GM12878 (cell line): ENCODE results near the gene ISL2. TPM values are rescaled to one million over a fixed set of nuclear protein-coding genes. Genes with fewer than 3 reads are reported as not detected.

Experiments
- ATAC-seq: fragments of 200-7000 bp; cut with Tn5 transposase; 3 replicates; pipeline ENCODE4 v1.9.1; 2020; ENCODE audit warnings: mild to moderate bottlenecking, moderate library complexity
- BruUV-seq: library from RNA; stranded (reverse); fragments of 400-500 nt; replicated peaks from 2 replicates; lab custom pipeline; 2021; lab: Mats Ljungman, UMichigan
- CTCF ChIA-PET: fragments of 300-600 bp; sonication (Branson Sonifier 250); formaldehyde crosslinking; extraction: SDS; loops from one replicate; lab custom pipeline; 2021; ENCODE audit warnings: inconsistent platforms; lab: Yijun Ruan, JAX
- POLR2A ChIA-PET: fragments of 350-600 bp; formaldehyde crosslinking; extraction: SDS; loops from one replicate; lab custom pipeline; 2021; ENCODE audit warnings: inconsistent platforms; lab: Charles Lee
- RAD21 ChIA-PET: fragments of 300-600 bp; sonication (Branson Sonifier 250); formaldehyde crosslinking; loops from one replicate; lab custom pipeline; 2023; ENCODE audit warnings: antibody characterized with exemption; ENCODE audit not compliant: unreplicated experiment; lab: Charles Lee
- SMC1A ChIA-PET: fragments of 300-600 bp; sonication (Branson Sonifier 250); formaldehyde crosslinking; loops from one replicate; lab custom pipeline; 2023; ENCODE audit not compliant: unreplicated experiment, uncharacterized antibody; lab: Charles Lee
- DNase-seq: peaks from one replicate; pipeline ENCODE4 v3.0.0-alpha.2; 2011; ENCODE audit warnings: low read depth, low spot score
- FAIRE-seq: peaks from 3 replicates; lab custom pipeline; 2011; peaks lifted over from hg19 to GRCh38; lab: Jason Lieb, UNC
- H2AFZ ChIP-seq: 2 replicates; pipeline ENCODE4 v1.6.0; 2011; ENCODE audit warnings: low read depth, low read length, control low read depth; ENCODE audit not compliant: control insufficient read depth
- H3K27ac ChIP-seq: 2 replicates; pipeline ENCODE4 v1.5.1; 2011; ENCODE audit warnings: control low read depth; ENCODE audit not compliant: control insufficient read depth, insufficient read depth
- H3K27me3 ChIP-seq, 2 experiments: replicated peaks in 1 of 2; 2 replicates each; pipeline versions ENCODE4 v1.6.0 to v1.6.1; 2011; ENCODE audit warnings: low read length in 1 of 2; ENCODE audit not compliant: control insufficient read depth in 2 of 2, insufficient read depth in 2 of 2
- H3K36me3 ChIP-seq, 2 experiments: 2 replicates each; pipeline ENCODE4 v1.5.1; 2011; ENCODE audit warnings: low read length in 1 of 2; ENCODE audit not compliant: control insufficient read depth in 2 of 2, insufficient read depth in 2 of 2
- H3K4me1 ChIP-seq: 2 replicates; pipeline ENCODE4 v1.6.1; 2011; ENCODE audit warnings: mild to moderate bottlenecking, low read length, moderate library complexity, mixed read lengths; ENCODE audit not compliant: control insufficient read depth, insufficient read depth
- H3K4me2 ChIP-seq: 2 replicates; pipeline ENCODE4 v1.6.0; 2011; ENCODE audit warnings: control low read depth; ENCODE audit not compliant: control insufficient read depth, insufficient read depth
- H3K4me3 ChIP-seq: fragments of 200-600 bp; sonication (generic); 2 replicates; pipeline ENCODE4 v1.5.1; 2016
- H3K79me2 ChIP-seq: 2 replicates; pipeline ENCODE4 v1.6.0; 2011; ENCODE audit warnings: low read length; ENCODE audit not compliant: control insufficient read depth, insufficient read depth
- H3K9ac ChIP-seq: 2 replicates; pipeline ENCODE4 v1.8.0; 2011; ENCODE audit warnings: low read length, control low read depth, mixed read lengths; ENCODE audit not compliant: control insufficient read depth, insufficient read depth
- H3K9me3 ChIP-seq: replicated peaks from 3 replicates; pipeline ENCODE4 v1.5.1; 2011; ENCODE audit warnings: mild to moderate bottlenecking, low read length; ENCODE audit not compliant: control insufficient read depth, insufficient read depth
- H4K20me1 ChIP-seq: 2 replicates; pipeline ENCODE4 v1.6.0; 2011; ENCODE audit not compliant: control insufficient read depth, insufficient read depth
- BCLAF1 ChIP-seq: fragments of 450-650 bp; IDR thresholded peaks from 2 replicates; pipeline ENCODE4 v1.6.1; 2017; ENCODE audit warnings: antibody characterized with exemption, mild to moderate bottlenecking, moderate library complexity
- ELK1 ChIP-seq: IDR thresholded peaks from 2 replicates; pipeline ENCODE4 v1.6.1; 2012; ENCODE audit warnings: low read depth, low read length, improper control_type of control experiment
- IKZF2 ChIP-seq, 2 experiments: fragments of 450-650 bp; IDR thresholded peaks; 2 replicates each; pipeline ENCODE4 v1.6.1; 2017; ENCODE audit warnings: mild to moderate bottlenecking in 2 of 2, moderate library complexity in 2 of 2
- NBN ChIP-seq: fragments of 450-650 bp; IDR thresholded peaks from 2 replicates; pipeline ENCODE4 v1.6.1; 2016
- SPI1 ChIP-seq: IDR thresholded peaks from 2 replicates; pipeline ENCODE4 v1.6.1; 2011; ENCODE audit warnings: low read depth, mild to moderate bottlenecking, low read length, moderate library complexity, borderline replicate concordance; ENCODE audit not compliant: insufficient read depth
- TBL1XR1 ChIP-seq: IDR thresholded peaks from 2 replicates; pipeline ENCODE4 v1.6.1; 2012; ENCODE audit warnings: low read depth, low read length, improper control_type of control experiment
- ZBTB40 ChIP-seq: fragments of 450-650 bp; IDR thresholded peaks from 2 replicates; pipeline ENCODE4 v1.6.1; 2016; ENCODE audit warnings: mild to moderate bottlenecking, moderate library complexity, borderline replicate concordance
- WGBS: methylation state at CpG from one replicate; pipeline ENCODE4 v1.1.6; 2016; ENCODE audit warnings: low lambda C conversion rate; ENCODE audit not compliant: insufficient replicate concordance, insufficient coverage; ENCODE audit errors: missing lambda C conversion rate; 5-methylcytosine and 5-hydroxymethylcytosine counted together
- in situ Hi-C: fragments of 300-500 bp; cut with MboI; formaldehyde crosslinking; loops from 9 replicates; pipeline ENCODE4 v1.14.3; 2018; ENCODE audit warnings: mixed read lengths
- intact Hi-C: fragments of 100-400 bp; cut with micrococcal nuclease; formaldehyde crosslinking; loops from one replicate; pipeline ENCODE4 v1.14.2; 2022; ENCODE audit not compliant: unreplicated experiment
- polyA plus RNA-seq, 11 experiments: library from polyadenylated mRNA; depleted of rRNA in 4 of 11; unstranded in 6 of 11; stranded (reverse) in 5 of 11; fragments of >200 nt; fragmentation: Nextera tagmentation in 4 of 11; fragmentation: Illumina TruSeq in 1 of 11; extraction: Ambion mirVana in 4 of 11; extraction: Trizol in 1 of 11; gene quantifications; 1 replicate in 1 of 11; 2 replicates in 10 of 11; pipeline versions ENCODE4 v1.2.1 to v1.2.3, GENCODE V29; 2011 to 2016; ENCODE audit warnings: inconsistent platforms in 2 of 11, missing spikeins in 2 of 11, low read depth in 1 of 11
- total RNA-seq, 4 experiments: library from RNA; depleted of rRNA in 3 of 4; stranded (reverse); fragments of >200 nt in 3 of 4; fragmentation: Illumina TruSeq in 1 of 4; extraction: Trizol in 1 of 4; gene quantifications; 2 replicates each; pipeline versions ENCODE4 v1.2.1 to v1.2.3, GENCODE V29; 2013 to 2021

ISL2 gene
- total and polyA plus RNA-seq, 10 of the 15 experiments (the other 5 are each of a cell fraction or from before 2014, with no cell fraction given): 0.05 to 0.26 (median 0.08) TPM; not detected in 7

GRCh38 chr15:76335307-76336253, 993 bp upstream of the ISL2 start:
- Histone ChIP-seq H3K36me3 (no peaks in the 10 kb centered on the region), H3K9ac (peak overlapping the region; percentile 73), H3K27ac (peak overlapping the region; percentile 51), H2AFZ (peak overlapping the region; percentile 59), H4K20me1 (no peaks in the 10 kb centered on the region), H3K4me1 (peaks cover 22% of the 10 kb centered on the region), H3K4me3 (peak overlapping the region; percentile 62), H3K27me3 (peaks cover 8 to 17% of the 10 kb centered on the region in 2 experiments), H3K4me2 (peak overlapping the region; percentile 91), H3K79me2 (no peaks in the 10 kb centered on the region; the same call in 1 of the 2 replicates), H3K9me3 (no peaks in the 10 kb centered on the region; the same call in 1 of the 3 replicates)
- no TSS peak for BruUV-seq
- in situ Hi-C loops (no loop called here), intact Hi-C loops (loop anchor here (5.0 kb wide), 1 partner anchor 143 kb away; no protein-coding TSS in a partner anchor)
- TF ChIP-seq ZBTB40: peak; percentile 77
- peak; percentile 31 to 32; a peak in 2 of 4 replicates for TF ChIP-seq IKZF2 (IDR thresholded peaks at IDR 0.05)
- TF ChIP-seq ELK1: no peak
- TF ChIP-seq SPI1: peak; percentile 93
- 0 out of 2 replicates have a peak, but pooled peaks have one; percentile 23 for TF ChIP-seq NBN
- TF ChIP-seq TBL1XR1: 0 out of 2 replicates have a peak, but pooled peaks have one; percentile 31
- no peak for TF ChIP-seq BCLAF1
- ChIA-PET SMC1A (interaction anchor here (0.8 to 1.0 kb wide), 2 partner anchors 8 to 9 kb away, joined by 3 read pairs; no protein-coding TSS in a partner anchor), CTCF (interaction anchor here (0.7 to 1.0 kb wide), 4 partner anchors 9 to 18 kb away, joined by 3 read pairs; no protein-coding TSS in a partner anchor), POLR2A (interaction anchor here (0.7 kb wide), 1 partner anchor 11 kb away, joined by 3 read pairs; no protein-coding TSS in a partner anchor), RAD21 (interaction anchor here (0.7 to 1.0 kb wide), 3 partner anchors 9 to 108 kb away, joined by 3 read pairs; no protein-coding TSS in a partner anchor)
- peak; percentile 22; the same call in 1 of the 3 replicates for ATAC-seq
- 3% methylated on average over 39 of the region's 39 CpGs for WGBS
- peak; percentile 64 for FAIRE-seq
- no peak for DNase-seq
